H1 (cell line): Measurements from ENCODE around the gene CRHBP. TPM values are rescaled to one million over a fixed set of nuclear protein-coding genes. Genes with fewer than 3 reads are reported as not detected.

Experiments
- CTCF ChIA-PET: fragments of 300-600 bp; sonication (Branson Sonifier 250); formaldehyde crosslinking; loops from one replicate; lab custom pipeline; 2021; ENCODE audit not compliant: partially characterized antibody; lab: Charles Lee
- POLR2A ChIA-PET: fragments of 300-600 bp; sonication (Branson Sonifier 250); formaldehyde crosslinking; loops from one replicate; lab custom pipeline; 2021; ENCODE audit warnings: inconsistent platforms; ENCODE audit not compliant: partially characterized antibody; lab: Charles Lee
- DNase-seq, 2 experiments: peaks; one replicate each; pipeline versions ENCODE4 v3.0.0 to v3.0.0-alpha.2; 2010 to 2022; ENCODE audit warnings: low spot score in 2 of 2, low read depth in 1 of 2, mixed read lengths in 1 of 2
- FAIRE-seq: peaks from 2 replicates; lab custom pipeline; 2011; peaks lifted over from hg19 to GRCh38; lab: Jason Lieb, UNC
- H2AFZ ChIP-seq: 2 replicates; pipeline ENCODE4 v1.8.1; 2012; ENCODE audit warnings: low read length, inconsistent platforms
- H2AK5ac ChIP-seq: 2 replicates; pipeline ENCODE4 v1.6.1; 2013; ENCODE audit warnings: low read depth, low read length
- H2BK120ac ChIP-seq: replicated peaks from 2 replicates; pipeline ENCODE3; 2013; ENCODE audit warnings: low read depth, low read length, inconsistent platforms
- H2BK12ac ChIP-seq: 2 replicates; pipeline ENCODE4 v1.6.1; 2013; ENCODE audit warnings: low read depth, low read length
- H2BK15ac ChIP-seq: 2 replicates; pipeline ENCODE4 v1.6.1; 2013; ENCODE audit warnings: low read length
- H2BK20ac ChIP-seq: 2 replicates; pipeline ENCODE4 v1.6.1; 2013; ENCODE audit warnings: low read length
- H2BK5ac ChIP-seq: 2 replicates; pipeline ENCODE4 v1.6.1; 2013; ENCODE audit warnings: low read depth, low read length
- H3K14ac ChIP-seq: 2 replicates; pipeline ENCODE4 v1.6.1; 2013; ENCODE audit warnings: inconsistent platforms; ENCODE audit not compliant: insufficient read length
- H3K18ac ChIP-seq: 2 replicates; pipeline ENCODE4 v1.6.1; 2013; ENCODE audit warnings: low read length; ENCODE audit errors: extremely low read depth
- H3K23ac ChIP-seq: 2 replicates; pipeline ENCODE4 v1.6.1; 2013; ENCODE audit warnings: inconsistent platforms; ENCODE audit not compliant: insufficient read length
- H3K23me2 ChIP-seq: 2 replicates; pipeline ENCODE4 v1.6.1; 2013; ENCODE audit warnings: low read depth, low read length
- H3K27ac ChIP-seq: 2 replicates; pipeline ENCODE4 v1.6.1; 2011; ENCODE audit warnings: low read depth, low read length, inconsistent platforms
- H3K27me3 ChIP-seq, 4 experiments: replicated peaks in 1 of 4; 1 replicate in 1 of 4; 2 replicates in 3 of 4; pipeline versions ENCODE4 v1.6.1 to v1.8.1; 2011 to 2013; ENCODE audit warnings: low read length in 3 of 4, mild to moderate bottlenecking in 3 of 4, inconsistent platforms in 2 of 4, mixed read lengths in 2 of 4, moderate library complexity in 1 of 4; ENCODE audit not compliant: control insufficient read depth in 3 of 4, insufficient read depth in 3 of 4; ENCODE audit errors: extremely low read depth in 1 of 4
- H3K36me3 ChIP-seq, 4 experiments: 2 replicates each; pipeline versions ENCODE4 v1.6.1 to v1.8.1; 2011 to 2013; ENCODE audit warnings: mild to moderate bottlenecking in 4 of 4, low read length in 3 of 4, moderate library complexity in 2 of 4, control low read depth in 1 of 4, inconsistent platforms in 1 of 4; ENCODE audit not compliant: insufficient read depth in 4 of 4, control insufficient read depth in 2 of 4
- H3K4ac ChIP-seq: replicated peaks from 2 replicates; pipeline ENCODE3; 2013; ENCODE audit warnings: low read length, low read depth, mixed read lengths, inconsistent platforms; ENCODE audit not compliant: insufficient read length
- H3K4me1 ChIP-seq, 4 experiments: replicated peaks in 1 of 4; 1 replicate in 1 of 4; 2 replicates in 3 of 4; pipeline versions ENCODE4 v1.6.1 to v1.8.1; 2011 to 2013; ENCODE audit warnings: low read length in 3 of 4, inconsistent platforms in 2 of 4, mixed read lengths in 1 of 4; ENCODE audit not compliant: insufficient read depth in 4 of 4, control insufficient read depth in 3 of 4
- H3K4me2 ChIP-seq, 2 experiments: 2 replicates each; pipeline versions ENCODE4 v1.6.1 to v1.8.1; 2011 to 2013; ENCODE audit warnings: low read depth in 2 of 2, low read length in 2 of 2, control low read depth in 1 of 2, inconsistent platforms in 1 of 2, mild to moderate bottlenecking in 1 of 2; ENCODE audit not compliant: insufficient read depth in 1 of 2
- H3K4me3 ChIP-seq, 4 experiments: fragments of 200-600, 300-600 bp in 1 of 4; sonication (generic), shearing (Covaris generic), sonication (Bioruptor Twin) in 1 of 4; 2 replicates each; pipeline versions ENCODE4 v1.5.1 to v1.8.1; 2011 to 2016; ENCODE audit warnings: low read length in 4 of 4, low read depth in 3 of 4, control low read depth in 2 of 4, inconsistent platforms in 2 of 4, mild to moderate bottlenecking in 2 of 4, mixed read lengths in 1 of 4, moderate library complexity in 1 of 4; ENCODE audit not compliant: insufficient read depth in 2 of 4; ENCODE audit errors: extremely low read depth in 1 of 4
- H3K56ac ChIP-seq: replicated peaks from 2 replicates; pipeline ENCODE3; 2013; ENCODE audit warnings: low read depth, mild to moderate bottlenecking, mixed read lengths, low read length, inconsistent platforms; ENCODE audit not compliant: insufficient read length
- H3K79me1 ChIP-seq: 2 replicates; pipeline ENCODE4 v1.6.1; 2013; ENCODE audit warnings: low read depth, low read length, control low read depth
- H3K79me2 ChIP-seq, 2 experiments: 2 replicates each; pipeline versions ENCODE4 v1.6.1 to v1.8.1; 2012 to 2013; ENCODE audit warnings: low read length in 2 of 2, mild to moderate bottlenecking in 2 of 2, inconsistent platforms in 1 of 2; ENCODE audit not compliant: insufficient read depth in 2 of 2, control insufficient read depth in 1 of 2
- H3K9ac ChIP-seq, 4 experiments: replicated peaks in 1 of 4; 1 replicate in 1 of 4; 2 replicates in 3 of 4; pipeline versions ENCODE4 v1.6.1 to v1.8.1; 2011 to 2013; ENCODE audit warnings: low read depth in 3 of 4, low read length in 3 of 4, control low read depth in 2 of 4, mild to moderate bottlenecking in 2 of 4, moderate library complexity in 2 of 4, inconsistent platforms in 1 of 4; ENCODE audit errors: extremely low read depth in 1 of 4
- H3K9me3 ChIP-seq, 2 experiments: 2 replicates each; pipeline versions ENCODE4 v1.6.1 to v1.8.1; 2012 to 2013; ENCODE audit warnings: mild to moderate bottlenecking in 2 of 2, moderate library complexity in 2 of 2, control low read depth in 1 of 2, inconsistent platforms in 1 of 2, low read depth in 1 of 2, low read length in 1 of 2, mixed read lengths in 1 of 2; ENCODE audit not compliant: insufficient read depth in 2 of 2
- H4K20me1 ChIP-seq, 2 experiments: replicated peaks in 1 of 2; 2 replicates each; pipeline versions ENCODE3 to v1.8.1; 2011 to 2013; ENCODE audit warnings: inconsistent platforms in 2 of 2, low read length in 2 of 2, mild to moderate bottlenecking in 1 of 2; ENCODE audit not compliant: insufficient read depth in 2 of 2, control insufficient read depth in 1 of 2
- H4K5ac ChIP-seq: 2 replicates; pipeline ENCODE4 v1.6.1; 2013; ENCODE audit warnings: low read length, low read depth, mixed read lengths, inconsistent platforms; ENCODE audit not compliant: insufficient read length
- H4K8ac ChIP-seq: 2 replicates; pipeline ENCODE4 v1.8.0; 2013; ENCODE audit warnings: mild to moderate bottlenecking, moderate library complexity, low read length, inconsistent platforms; ENCODE audit not compliant: insufficient read depth; ENCODE audit errors: extremely low read depth
- H4K91ac ChIP-seq: replicated peaks from 2 replicates; pipeline ENCODE3; 2013; ENCODE audit warnings: low read length, mixed read lengths, inconsistent platforms; ENCODE audit not compliant: insufficient read length
- CHD1 ChIP-seq: IDR thresholded peaks from 2 replicates; pipeline ENCODE4 v1.6.1; 2012; ENCODE audit warnings: low read depth, low read length, improper control_type of control experiment
- EGR1 ChIP-seq: IDR thresholded peaks from 2 replicates; pipeline ENCODE4 v1.6.1; 2011; ENCODE audit warnings: low read depth, low read length, borderline replicate concordance
- PHF8 ChIP-seq: fragments of 200-600 bp; sonication (generic); conservative IDR thresholded peaks from 2 replicates; pipeline ENCODE4 v1.7.1; 2012; ENCODE audit warnings: low read depth, mild to moderate bottlenecking, inconsistent platforms, low read length, moderate library complexity
- RBBP5 ChIP-seq: IDR thresholded peaks from 2 replicates; pipeline ENCODE4 v1.7.1; 2012; ENCODE audit warnings: low read depth, mild to moderate bottlenecking, inconsistent platforms, low read length, moderate library complexity, borderline replicate concordance
- SP1 ChIP-seq: IDR thresholded peaks from 2 replicates; pipeline ENCODE4 v1.6.1; 2011; ENCODE audit warnings: low read depth, low read length
- USF2 ChIP-seq: IDR thresholded peaks from 2 replicates; pipeline ENCODE4 v1.6.1; 2011; ENCODE audit warnings: low read length, improper control_type of control experiment
- WGBS, 2 experiments: shearing (Covaris generic) in 1 of 2; methylation state at CpG; one replicate each; pipeline versions ENCODE4 v1.1.6 to v1.1.7; 2013 to 2015; ENCODE audit warnings: low lambda C conversion rate in 2 of 2, mixed read lengths in 2 of 2, inconsistent platforms in 1 of 2, low coverage in 1 of 2, missing lambda C conversion rate in 1 of 2; ENCODE audit not compliant: insufficient replicate concordance in 2 of 2, insufficient coverage in 1 of 2, insufficient read length in 1 of 2; ENCODE audit errors: extremely low coverage in 1 of 2, missing lambda C conversion rate in 1 of 2; 5-methylcytosine and 5-hydroxymethylcytosine counted together
- polyA plus RNA-seq, 7 experiments: library from polyadenylated mRNA; depleted of rRNA in 3 of 7; stranded (reverse) in 5 of 7; unstranded in 2 of 7; fragments of >200 nt in 5 of 7; fragments of 200-250 nt in 2 of 7; gene quantifications; 1 replicate in 5 of 7; 2 replicates in 1 of 7; 4 replicates in 1 of 7; pipeline versions ENCODE4 v1.2.1 to v1.2.3, GENCODE V29; 2011 to 2013; ENCODE audit warnings: missing spikeins in 2 of 7, mixed read lengths in 2 of 7
- total RNA-seq: library from RNA; stranded (reverse); fragmentation: NEBNext Ultra II Directional; extraction: Animal tissue kit (Norgen Biotek cat#: 25700); gene quantifications from 2 replicates; pipeline ENCODE4 v1.2.1, GENCODE V29; 2021
- TF ChIP-seq, protein P1 (sequence below), 3 experiments: IDR thresholded peaks; 1 replicate in 2 of 3; 2 replicates in 1 of 3; pipeline versions ENCODE4 v1.5.1 to v1.6.1; 2011; ENCODE audit warnings: low read length in 3 of 3, mild to moderate bottlenecking in 3 of 3, inconsistent platforms in 2 of 3, low read depth in 1 of 3, moderate library complexity in 1 of 3; ENCODE audit not compliant: insufficient read depth in 1 of 3; ENCODE audit errors: control extremely low read depth in 1 of 3

The CRHBP gene
- total and polyA plus RNA-seq, 2 of the 8 experiments (the other 6 are each of a cell fraction or from before 2014, with no cell fraction given) = 0.30 TPM; not detected in 1

DNA sequence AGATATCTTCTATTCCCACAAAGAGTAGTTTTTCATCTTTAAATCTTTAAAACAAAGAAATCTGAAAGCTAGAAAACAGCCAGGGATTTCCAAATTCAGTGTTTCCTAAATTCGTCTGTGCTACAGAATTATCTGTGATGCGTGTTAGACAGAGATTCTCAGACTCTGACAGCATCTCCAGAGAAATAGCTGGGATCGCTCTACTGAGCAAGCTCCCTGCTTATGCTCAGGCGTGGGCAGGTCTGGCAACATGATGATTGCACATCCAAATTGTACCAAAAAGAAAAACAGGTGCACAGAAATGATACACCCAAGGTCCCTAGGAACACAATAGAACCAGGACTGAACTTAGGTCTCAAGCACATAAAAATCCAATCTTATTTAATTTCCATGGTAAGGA lies 22.8 kb upstream of the CRHBP start:
- no peaks in the 10 kb centered on the region for H3K36me3 ChIP-seq
- H2AFZ ChIP-seq = no peak overlapping the region
- no peak overlapping the region for H2BK120ac ChIP-seq
- 0 out of 7 replicates have a peak, but pooled peaks cover 0 to 4% (median 0%) of the 10 kb centered on the region in 4 experiments for H3K4me1 ChIP-seq
- 90% methylated on average over 4 of the region's 4 CpGs; no CpG with 5 or more reads in 1 of the 2 experiments for WGBS, 2 experiments
- no peaks in the 10 kb centered on the region for H3K23me2 ChIP-seq
- POLR2A ChIA-PET = no interaction called here
- TF ChIP-seq, protein P1, sequence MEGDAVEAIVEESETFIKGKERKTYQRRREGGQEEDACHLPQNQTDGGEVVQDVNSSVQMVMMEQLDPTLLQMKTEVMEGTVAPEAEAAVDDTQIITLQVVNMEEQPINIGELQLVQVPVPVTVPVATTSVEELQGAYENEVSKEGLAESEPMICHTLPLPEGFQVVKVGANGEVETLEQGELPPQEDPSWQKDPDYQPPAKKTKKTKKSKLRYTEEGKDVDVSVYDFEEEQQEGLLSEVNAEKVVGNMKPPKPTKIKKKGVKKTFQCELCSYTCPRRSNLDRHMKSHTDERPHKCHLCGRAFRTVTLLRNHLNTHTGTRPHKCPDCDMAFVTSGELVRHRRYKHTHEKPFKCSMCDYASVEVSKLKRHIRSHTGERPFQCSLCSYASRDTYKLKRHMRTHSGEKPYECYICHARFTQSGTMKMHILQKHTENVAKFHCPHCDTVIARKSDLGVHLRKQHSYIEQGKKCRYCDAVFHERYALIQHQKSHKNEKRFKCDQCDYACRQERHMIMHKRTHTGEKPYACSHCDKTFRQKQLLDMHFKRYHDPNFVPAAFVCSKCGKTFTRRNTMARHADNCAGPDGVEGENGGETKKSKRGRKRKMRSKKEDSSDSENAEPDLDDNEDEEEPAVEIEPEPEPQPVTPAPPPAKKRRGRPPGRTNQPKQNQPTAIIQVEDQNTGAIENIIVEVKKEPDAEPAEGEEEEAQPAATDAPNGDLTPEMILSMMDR (IDR thresholded peaks at IDR 0.05; ENCODE audit: control extremely low read depth in 1 of 3, insufficient read depth in 1 of 3, low read depth in 1 of 3, low read length in 3 of 3) = no peak
- TF ChIP-seq PHF8 (no peak), RBBP5 (no peak), EGR1 (no peak), CHD1 (no peak), USF2 (no peak), SP1 (no peak)
- TF ChIP-seq, all 59 proteins: peak for 0
- no peak overlapping the region for H3K4me3 ChIP-seq
- no peaks in the 10 kb centered on the region for H3K9me3 ChIP-seq
- H4K8ac ChIP-seq = no peak overlapping the region
- H4K5ac ChIP-seq = no peak overlapping the region
- no peak overlapping the region for H3K27ac ChIP-seq
- H2BK20ac ChIP-seq = no peak overlapping the region
- no peak overlapping the region for H2BK15ac ChIP-seq
- no peaks in the 10 kb centered on the region for H3K27me3 ChIP-seq
- no peak overlapping the region for H3K23ac ChIP-seq
- no peaks in the 10 kb centered on the region for H4K20me1 ChIP-seq
- no peak overlapping the region for H3K4me2 ChIP-seq
- no peak overlapping the region for H3K18ac ChIP-seq
- no peaks in the 10 kb centered on the region for H3K79me1 ChIP-seq
- DNase-seq = no peak
- H3K9ac ChIP-seq = no peak overlapping the region
- FAIRE-seq = no peak
- no peak overlapping the region for H2BK5ac ChIP-seq
- no peak overlapping the region for H3K4ac ChIP-seq
- no peaks in the 10 kb centered on the region for H3K79me2 ChIP-seq
- H3K14ac ChIP-seq = no peak overlapping the region
- H2AK5ac ChIP-seq = no peak overlapping the region
- CTCF ChIA-PET = interaction anchor here (0.9 kb wide), 1 partner anchor 13 kb away, joined by 3 read pairs; no protein-coding TSS in a partner anchor
- no peak overlapping the region for H4K91ac ChIP-seq
- no peak overlapping the region for H3K56ac ChIP-seq
- H2BK12ac ChIP-seq = no peak overlapping the region
